Right ventricle myocardium inferior (tissue), 1 donor: Measurements from ENCODE around the gene SLC2A3. TPM values are rescaled to one million over a fixed set of nuclear protein-coding genes. Genes with fewer than 3 reads are reported as not detected.
A peak's percentile ranks its signal among the peaks of the same experiment; 100 is the strongest.
"Not testable (repeated sequence)": the region's sequence is repeated elsewhere in the genome, so short reads cannot be mapped to it uniquely, and the experiment has no call there.

Experiments
- ATAC-seq: fragments of 200-7000 bp; cut with Tn5 transposase; one replicate; pipeline ENCODE4 v1.9.1; 2020; ENCODE audit warnings: mild to moderate bottlenecking, moderate library complexity
- DNase-seq: peaks from one replicate; pipeline ENCODE4 v3.0.0; 2021; ENCODE audit errors: missing footprints
- intact Hi-C: fragments of 100-400 bp; cut with DNase I; formaldehyde crosslinking; loops from one replicate; pipeline ENCODE4 v1.11.0; 2022
- long read RNA-seq: library from polyadenylated mRNA; unstranded; transcript quantifications from one replicate; pipeline ENCODE4 v2.0.0, GENCODE V29; 2021
- total RNA-seq: library from RNA; stranded (reverse); fragmentation: NEBNext Ultra II Directional; extraction: Animal tissue kit (Norgen Biotek cat#: 25700); gene quantifications from one replicate; pipeline ENCODE4 v1.2.1, GENCODE V29; 2021
- donor health status: DM: no; HTN: yes; CAD: no; lungs with severe emphysema.

Gene SLC2A3
- 11.7 TPM for total RNA-seq
- long read RNA-seq, partial matches to known transcripts = 0 of 2 reads
- long read RNA-seq, other reads (novel, unspliced or antisense) = 0 of 2 reads

DNA sequence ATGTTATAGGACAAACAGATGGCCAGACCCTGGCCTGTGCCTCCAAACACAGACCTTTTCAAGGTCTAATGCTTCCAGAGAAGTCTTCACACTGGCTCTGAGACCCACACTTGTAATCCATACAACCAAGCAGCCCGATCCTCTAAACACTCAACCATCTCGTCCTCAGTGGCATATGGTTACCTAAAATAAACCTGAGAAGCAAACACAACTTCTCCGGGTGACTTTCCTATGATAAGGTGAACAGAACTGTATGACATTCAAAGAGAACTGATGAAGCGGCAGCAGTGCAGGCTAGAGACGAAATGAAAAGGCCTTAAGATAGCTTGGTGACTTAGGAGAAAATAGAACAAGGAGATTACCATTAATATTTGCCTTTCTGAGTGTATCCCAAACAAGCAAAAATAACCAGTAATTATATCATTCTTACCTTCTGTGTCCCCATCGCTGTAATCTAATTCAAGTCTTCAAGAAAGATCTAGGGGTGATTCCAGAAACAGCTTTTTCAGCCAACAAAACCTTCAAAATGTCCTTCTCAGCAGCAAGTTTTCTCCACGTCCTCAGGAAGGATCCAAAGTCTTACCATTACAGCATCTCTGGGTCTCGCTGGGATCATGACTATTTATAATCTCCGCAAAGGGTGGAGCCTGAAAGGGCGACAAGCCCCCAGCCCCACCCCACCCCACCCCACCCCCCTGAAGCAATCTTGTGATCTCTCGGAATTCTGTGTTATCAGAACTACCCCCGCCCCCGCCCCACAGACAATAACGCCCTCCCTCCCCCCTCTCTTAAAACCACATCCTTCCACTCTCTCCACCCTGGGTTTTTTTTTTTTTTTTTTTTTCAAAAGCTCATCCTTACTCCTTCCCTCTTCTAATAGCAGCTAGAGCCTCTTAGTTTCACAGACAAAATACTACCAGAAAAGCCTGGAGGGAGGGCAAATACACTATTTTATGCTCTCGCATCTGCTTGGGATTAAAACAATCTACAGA, at the start of gene SLC2A3:
SLC2A3 (minus strand) TSS at position 598 of the 992 bp plus-strand sequence; CDS start at position 445, 153 bp downstream.
- ATAC-seq (peak; percentile 81), DNase-seq (no peak)
- intact Hi-C loops = loop anchor here (1.0 to 5.0 kb wide), 2 partner anchors 24 to 36 kb away; no protein-coding TSS in a partner anchor

DNA sequence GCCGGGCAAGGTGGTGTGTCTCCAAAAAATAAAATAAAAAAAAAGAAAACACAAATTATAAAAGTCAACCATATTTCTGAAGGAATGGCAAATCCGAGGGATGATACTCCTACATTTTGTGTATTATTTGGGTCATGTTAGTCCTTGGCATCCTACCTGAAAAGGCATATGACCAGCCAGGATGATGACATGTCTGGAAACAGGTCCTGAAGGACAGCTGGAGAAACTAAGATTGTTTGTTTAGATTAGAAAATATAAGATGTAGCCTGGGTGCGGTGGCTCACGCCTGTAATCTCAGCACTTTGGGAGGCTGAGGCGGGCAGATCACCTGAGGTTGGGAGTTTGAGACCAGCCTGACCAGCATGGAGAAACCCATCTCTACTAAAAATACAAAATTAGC, 48.9 kb upstream of the SLC2A3 start:
- DNase-seq = no peak
- intact Hi-C loops = no loop called here
- ATAC-seq = no peak

DNA sequence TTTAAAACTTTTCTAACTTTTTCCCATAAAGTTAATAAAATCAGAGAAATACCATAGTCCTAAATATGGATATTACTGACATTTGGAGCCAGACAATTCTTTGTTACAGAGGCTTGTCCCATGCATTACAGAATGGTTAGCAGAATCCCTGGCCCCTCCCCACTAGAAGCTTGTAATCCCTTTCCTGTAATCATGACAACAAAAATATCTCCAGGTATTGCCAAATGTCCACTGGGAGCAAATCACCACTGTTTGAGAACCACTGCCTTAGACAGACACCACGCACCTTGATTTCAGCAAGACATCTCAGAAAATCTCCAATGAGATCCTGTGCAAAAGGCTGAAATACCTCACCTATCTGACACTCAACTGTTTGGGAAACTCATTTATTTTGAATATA, 47.5 kb upstream of the SLC2A3 start:
- DNase-seq, ATAC-seq, intact Hi-C loops: not testable (repeated sequence)

DNA sequence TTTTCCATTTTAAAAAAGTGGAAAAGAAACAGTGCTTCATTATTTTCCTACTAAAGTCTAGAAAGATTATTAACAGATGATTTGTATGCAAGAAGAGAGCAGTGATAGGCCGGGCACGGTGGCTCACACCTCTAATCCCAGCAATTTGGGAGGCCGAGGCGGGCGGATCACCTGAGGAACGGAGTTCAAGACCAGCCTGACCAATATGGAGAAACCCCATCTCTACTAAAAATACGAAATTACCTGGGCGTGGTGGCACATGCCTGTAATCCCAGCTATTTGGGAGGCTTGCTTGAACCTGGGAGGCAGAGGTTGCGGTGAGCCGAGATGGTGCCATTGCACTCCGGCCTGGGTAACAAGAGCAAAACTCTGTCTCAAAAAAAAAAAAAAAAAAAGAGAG, 47.0 kb upstream of the SLC2A3 start:
- intact Hi-C loops, ATAC-seq, DNase-seq: not testable (repeated sequence)

DNA sequence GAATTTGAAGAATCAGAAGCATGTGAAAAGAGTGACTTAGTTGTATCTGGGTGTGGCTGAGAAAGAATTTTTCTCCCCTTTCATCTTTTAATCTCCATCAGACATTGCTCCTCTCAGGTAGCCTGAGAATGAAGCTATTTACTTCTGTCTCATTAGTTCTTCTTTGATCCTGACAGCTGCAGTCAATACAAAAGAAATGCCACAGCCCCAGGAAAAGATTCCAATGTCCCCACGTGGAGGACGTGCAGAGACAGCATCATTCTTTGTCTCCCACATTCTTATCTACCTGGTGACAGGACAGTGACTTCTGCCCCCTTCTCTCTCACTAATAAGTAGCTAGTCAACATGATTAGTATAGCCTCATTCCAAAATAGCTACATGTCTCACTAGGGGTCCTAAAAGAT, 46.3 kb upstream of the SLC2A3 start:
- ATAC-seq, intact Hi-C loops, DNase-seq: not testable (repeated sequence)

DNA sequence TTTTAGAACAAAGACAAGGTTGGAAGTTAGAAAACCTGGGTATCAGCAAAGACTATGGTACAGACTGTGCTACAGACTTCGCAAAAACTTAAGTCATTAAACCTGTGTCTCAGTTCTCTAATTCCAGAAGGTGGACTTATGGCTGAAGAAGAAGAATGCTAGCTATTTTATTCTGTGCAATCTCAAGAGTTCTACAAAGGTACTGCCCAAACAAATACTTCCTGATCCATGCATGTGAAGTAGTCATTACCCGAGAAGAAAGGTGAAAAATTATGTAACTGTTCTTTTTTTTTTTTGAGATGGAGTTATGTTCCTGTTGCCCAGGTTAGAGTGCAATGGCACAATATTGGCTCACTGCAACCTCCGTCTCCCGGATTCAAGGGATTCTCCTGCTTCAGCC, 45.5 kb upstream of the SLC2A3 start:
- DNase-seq (no peak), ATAC-seq (no peak)
- intact Hi-C loops = no loop called here

DNA sequence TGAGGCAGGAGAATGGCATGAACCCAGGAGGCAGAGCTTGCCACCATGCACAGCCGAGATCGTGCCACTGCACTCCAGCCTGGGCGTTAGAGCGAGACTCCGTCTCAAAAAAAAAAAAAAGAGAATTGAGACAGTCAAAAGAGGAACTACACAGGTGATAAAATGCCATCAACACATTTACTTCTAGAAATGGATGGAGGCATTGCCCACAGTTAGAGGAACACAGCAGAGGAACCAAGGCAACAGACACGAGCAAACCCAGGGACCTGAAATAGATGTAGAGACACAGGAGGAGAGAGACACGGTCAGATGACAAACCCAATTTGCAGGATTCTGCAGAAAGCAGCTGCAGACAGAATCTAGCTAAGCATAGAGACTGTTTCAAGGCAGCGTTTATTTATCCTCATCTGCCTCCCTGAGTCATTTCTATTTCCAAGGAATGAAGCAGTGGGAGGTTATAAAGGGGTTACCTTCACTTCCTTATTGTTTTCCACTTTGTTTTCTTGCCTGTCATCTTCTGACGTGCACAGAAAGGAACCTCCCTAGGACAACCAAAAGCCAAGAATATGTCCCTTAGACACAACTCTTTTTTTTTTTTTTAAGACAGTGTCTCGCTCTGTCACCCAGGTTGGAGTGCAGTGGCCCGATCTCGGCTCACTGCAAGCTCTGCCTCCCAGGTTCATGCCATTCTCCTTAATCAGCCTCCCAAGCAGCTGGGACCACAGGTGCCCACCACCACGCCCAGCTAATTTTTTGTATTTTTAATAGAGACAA, 41.6 kb upstream of the SLC2A3 start:
- intact Hi-C loops, ATAC-seq, DNase-seq: not testable (repeated sequence)

DNA sequence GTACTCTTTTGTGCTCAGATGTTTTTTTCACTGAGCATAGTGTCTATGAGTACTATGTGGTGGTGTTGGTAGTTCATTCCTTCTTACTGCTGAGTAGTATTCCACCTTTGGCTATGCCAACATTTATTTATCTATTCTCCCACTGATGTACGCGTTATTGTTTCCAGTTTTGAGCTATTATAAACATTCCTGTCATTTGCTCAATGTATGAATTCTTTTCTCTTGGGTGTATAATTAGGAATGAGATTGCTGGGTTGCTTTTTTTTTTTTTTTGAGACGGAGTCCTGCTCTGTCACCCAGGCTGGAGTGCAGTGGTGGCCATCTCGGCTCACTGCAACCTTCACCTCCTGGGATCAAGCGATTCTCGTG, 37.5 kb upstream of the SLC2A3 start:
- DNase-seq (no peak), ATAC-seq (no peak)
- intact Hi-C loops = loop anchor here (5.0 kb wide), 1 partner anchor 36 kb away; the partner anchor contains the start of gene SLC2A3

DNA sequence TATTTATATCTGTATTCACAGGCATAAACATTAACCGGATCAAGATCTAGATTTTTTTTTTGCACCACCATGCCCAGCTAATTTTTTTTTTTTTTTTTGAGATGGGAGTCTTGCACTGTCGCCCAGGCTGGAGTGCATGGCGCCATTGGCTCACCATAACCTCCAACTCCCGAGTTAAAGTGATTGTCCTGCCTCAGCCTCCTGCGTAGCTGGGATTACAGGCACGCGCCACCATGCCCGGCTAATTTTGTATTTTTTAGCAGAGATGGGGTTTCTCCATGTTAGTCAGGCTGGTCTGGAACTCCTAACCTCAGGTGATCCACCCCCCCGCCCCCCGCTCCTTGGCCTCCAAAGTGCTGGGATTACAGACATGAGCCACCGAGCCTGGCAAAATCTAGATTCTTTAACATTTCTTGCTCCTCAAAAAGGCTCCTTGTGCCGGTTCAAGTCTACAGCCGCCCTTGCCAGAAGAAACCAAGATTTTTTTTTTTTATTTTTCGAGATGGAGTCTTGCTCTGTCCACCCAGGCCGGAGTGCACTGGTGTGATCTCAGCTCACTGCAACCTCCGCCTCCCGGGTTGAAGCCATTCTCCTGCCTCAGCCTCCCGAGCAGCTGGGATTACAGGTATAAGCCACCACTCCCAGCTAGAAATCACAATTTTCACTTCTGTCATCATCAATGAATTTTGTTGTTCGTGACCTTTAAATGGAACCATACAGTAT, 36.9 kb upstream of the SLC2A3 start:
- ATAC-seq = no peak
- intact Hi-C loops = loop anchor here (5.0 kb wide), 1 partner anchor 36 kb away; the partner anchor contains the start of gene SLC2A3
- no peak for DNase-seq

DNA sequence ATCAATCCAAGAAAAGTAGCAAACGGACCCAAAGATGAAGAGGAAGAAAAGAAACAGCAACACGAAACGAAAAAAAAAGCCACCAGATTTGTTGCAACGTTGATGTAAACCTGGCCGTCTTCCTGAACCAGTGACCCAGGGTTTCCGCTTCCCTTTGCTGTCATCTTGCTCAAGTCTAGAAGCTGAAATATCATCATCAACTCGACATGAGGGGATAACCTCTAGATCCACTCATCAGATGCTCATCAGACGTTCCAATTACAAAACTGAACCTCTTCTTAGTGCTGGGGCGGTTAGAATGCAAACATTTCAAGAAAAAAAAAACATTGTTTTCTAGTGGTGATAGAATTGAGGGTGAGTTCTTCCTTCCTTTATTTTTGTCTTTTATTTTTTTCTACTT, 36.3 kb upstream of the SLC2A3 start:
- DNase-seq, ATAC-seq: not testable (repeated sequence)
- intact Hi-C loops = loop anchor here (5.0 kb wide), 1 partner anchor 35 kb away; the partner anchor contains the start of gene SLC2A3

DNA sequence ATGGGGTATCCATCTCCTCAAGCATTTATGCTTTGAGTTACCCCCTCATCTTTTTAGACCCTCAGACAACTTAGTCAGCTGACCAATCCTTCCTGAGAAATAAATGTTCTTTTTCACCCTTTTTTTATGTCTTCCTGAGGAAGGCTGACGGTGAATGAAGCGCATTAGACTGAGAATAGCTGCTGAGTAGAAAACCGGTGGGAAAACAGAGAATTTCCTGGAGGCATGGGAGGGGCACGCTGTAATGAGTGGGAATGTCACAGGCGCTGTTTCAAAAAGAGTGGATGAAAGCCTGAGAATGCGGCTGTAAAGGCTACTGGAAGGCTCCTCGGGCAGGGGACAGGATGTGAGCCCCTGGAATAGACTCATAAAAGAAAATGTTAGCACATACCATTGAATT, 35.8 kb upstream of the SLC2A3 start:
- intact Hi-C loops = loop anchor here (5.0 kb wide), 1 partner anchor 34 kb away; the partner anchor contains the start of gene SLC2A3

DNA sequence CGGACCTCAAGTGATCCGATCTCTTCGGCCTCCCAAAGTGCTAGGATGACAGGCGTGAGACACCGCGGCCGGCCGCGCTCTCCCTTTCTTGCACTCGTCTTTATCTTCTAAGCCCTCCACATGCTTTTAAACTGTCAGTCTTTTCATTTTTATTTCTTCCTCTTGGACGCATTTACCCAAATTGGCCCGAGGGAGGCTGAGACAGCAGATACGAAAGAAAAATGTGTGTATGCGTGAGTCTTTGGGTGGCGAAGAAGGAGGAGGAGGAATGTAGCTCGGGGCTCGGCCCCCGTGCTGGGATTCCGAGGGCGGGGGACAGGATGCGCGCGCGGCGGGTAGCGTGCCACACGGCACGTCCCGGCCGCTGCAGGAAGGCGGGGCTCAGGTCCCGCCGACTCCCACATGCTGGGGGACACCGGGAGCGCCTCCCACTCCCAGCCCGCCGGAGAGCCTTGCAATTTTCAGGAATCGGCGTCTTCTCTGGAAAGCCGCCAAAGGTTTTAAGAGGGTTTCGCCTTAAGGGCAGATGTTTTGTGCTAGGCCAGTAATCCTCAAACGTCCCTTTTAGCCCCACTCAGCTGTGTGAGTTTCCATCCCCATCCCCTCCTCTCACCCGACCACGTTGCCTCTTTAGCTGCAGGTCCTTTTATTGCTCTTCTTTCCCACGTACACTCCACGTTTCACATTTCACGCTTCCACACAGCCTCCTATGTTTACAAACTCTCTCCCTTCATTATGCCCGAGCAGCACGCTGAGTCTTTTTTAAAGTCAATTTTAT, 34.7 kb upstream of the SLC2A3 start:
- DNase-seq (peak; percentile 97), ATAC-seq (peak; percentile 98)
- intact Hi-C loops = loop anchor here (5.0 kb wide), 1 partner anchor 33 kb away; the partner anchor contains the start of gene SLC2A3

More for the DNA sequence above, 35.8 kb upstream of the SLC2A3 start:
- ATAC-seq, DNase-seq: not testable (repeated sequence)

DNA sequence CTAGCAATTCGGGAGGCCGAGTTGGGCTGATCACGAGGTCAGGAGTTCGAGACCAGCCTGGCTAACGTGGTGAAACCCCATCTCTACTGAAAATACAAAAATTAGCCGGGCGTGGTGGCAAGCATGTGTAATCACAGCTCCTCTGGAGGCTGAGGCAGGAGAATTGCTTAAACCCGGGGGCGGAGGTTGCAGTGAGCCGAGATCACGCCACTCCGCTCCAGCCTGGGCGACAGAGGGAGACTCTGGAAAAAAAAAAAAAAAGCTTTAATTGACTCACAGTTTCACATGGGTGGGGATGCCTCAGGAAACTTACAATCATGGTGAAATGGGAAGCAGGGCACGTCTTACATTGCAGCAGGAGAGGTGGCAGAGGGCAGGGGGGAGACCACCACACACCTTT, 30.6 kb upstream of the SLC2A3 start:
- no peak for ATAC-seq
- intact Hi-C loops = no loop called here
- no peak for DNase-seq

DNA sequence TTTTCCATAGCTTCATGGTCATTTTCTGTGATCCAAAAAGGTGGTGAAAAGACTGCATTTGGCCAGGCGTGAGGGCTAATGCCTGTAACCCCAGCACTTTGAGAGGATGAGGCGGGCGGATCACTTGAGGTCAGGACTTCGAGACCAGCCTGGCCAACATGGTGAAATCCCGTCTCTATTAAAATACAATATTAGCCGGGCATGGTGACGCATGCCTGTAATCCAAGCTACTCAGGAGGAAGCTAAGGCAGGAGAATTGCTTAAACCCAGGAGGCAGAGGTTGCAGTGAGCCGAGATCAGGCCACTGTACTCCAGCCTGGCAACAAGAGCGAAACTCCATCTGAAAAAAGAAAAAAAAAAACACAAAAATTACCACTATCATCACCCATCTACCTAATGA, 28.7 kb upstream of the SLC2A3 start:
- intact Hi-C loops, DNase-seq, ATAC-seq: not testable (repeated sequence)

DNA sequence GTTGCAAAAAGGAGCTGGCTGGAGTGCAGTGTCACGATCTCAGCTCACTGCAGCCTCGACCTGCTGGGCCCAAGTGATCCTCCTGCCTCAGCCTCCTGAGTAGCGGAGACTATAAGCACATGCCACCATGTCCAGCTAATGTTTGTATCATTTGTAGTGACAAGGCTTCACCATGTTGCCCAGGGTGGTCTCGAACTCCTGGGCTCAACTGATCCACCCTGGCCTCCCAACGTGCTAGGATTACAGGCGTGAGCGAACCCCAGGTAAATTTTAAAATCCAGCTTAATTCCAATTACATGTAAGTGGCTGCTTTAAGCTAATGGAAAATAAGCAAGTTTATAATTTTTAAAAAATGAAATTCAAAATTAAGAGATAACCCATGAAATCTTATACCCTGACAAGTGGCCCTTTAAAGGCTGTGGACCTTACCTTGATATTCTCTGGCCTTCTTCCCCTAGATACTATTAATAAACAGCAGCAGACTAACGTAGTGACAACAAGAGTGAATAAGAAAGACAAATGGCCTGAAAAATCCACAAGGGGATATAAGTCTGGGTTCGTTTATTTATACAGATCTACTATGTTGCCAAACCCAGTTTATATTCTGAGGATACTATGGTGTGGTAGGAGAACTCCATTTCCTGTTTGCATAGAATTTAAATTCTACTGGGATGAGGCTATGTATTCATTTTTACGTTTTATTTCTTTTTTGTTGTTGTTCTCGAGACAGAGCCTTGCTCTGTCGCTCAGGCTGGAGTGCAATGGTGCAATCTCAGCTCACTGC, 25.6 kb upstream of the SLC2A3 start:
- intact Hi-C loops = no loop called here
- DNase-seq (no peak), ATAC-seq (no peak)

DNA sequence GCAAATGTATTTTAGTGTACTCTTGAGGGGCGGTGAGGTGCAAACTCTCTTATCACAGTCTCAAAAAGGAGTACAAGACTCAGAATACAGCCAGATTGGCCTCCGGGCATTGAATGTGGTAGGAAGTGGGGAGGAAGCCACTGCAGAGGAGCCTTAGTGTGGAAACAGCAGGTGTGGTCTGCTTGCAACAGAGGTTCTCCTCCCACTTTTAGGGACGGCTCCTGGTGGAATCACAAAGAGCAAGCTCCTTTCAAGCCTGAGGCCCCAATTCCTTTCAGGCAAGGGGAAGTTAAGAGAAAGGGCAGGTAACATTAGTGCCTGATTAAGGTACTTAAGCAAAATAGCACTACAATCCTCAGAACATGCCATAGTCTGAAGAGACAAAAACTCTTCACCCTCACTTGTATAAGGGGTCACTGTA, 23.7 kb upstream of the SLC2A3 start:
- DNase-seq (no peak), ATAC-seq (no peak)
- intact Hi-C loops = loop anchor here (1.0 kb wide), 1 partner anchor 23 kb away; the partner anchor contains the start of gene SLC2A3

DNA sequence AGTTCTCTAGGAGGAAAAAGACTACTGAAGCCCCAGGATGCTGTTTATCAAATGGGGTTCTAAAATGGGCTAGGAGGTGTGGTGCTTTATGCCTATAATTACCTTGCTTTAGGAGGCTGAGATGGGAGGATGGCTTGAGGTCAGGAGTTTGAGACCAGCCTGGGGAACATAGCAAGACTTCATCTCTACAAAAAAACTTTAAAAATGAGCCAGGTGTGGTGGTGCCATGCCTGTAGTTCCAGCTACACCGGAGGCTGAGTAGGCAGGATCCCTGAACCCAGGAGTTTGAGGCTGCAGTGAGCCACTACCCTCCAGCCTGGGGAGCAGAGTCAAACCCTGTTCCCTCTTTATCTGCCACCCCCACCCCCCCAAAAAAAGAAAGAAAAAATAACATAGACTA, 23.3 kb upstream of the SLC2A3 start:
- intact Hi-C loops = no loop called here
- DNase-seq (no peak), ATAC-seq (no peak)
